H9 (cell line): ENCODE data around the gene ST14. TPM values are rescaled to one million over a fixed set of nuclear protein-coding genes. Genes with fewer than 3 reads are reported as not detected.

Experiments
- DNase-seq: peaks from one replicate; pipeline ENCODE4 v3.0.0-alpha.2; 2017
- H2AFZ ChIP-seq: one replicate; pipeline ENCODE4 v1.6.1; 2013; ENCODE audit warnings: mild to moderate bottlenecking, low read length, control low read depth, moderate library complexity
- H2AK5ac ChIP-seq: 2 replicates; pipeline ENCODE4 v1.6.1; 2013; ENCODE audit warnings: low read length, control low read depth, mixed read lengths; ENCODE audit not compliant: insufficient read length
- H2BK120ac ChIP-seq: one replicate; pipeline ENCODE4 v1.6.1; 2013; ENCODE audit warnings: low read depth, mild to moderate bottlenecking, low read length, control low read depth, inconsistent platforms; ENCODE audit not compliant: poor library complexity, severe bottlenecking
- H2BK12ac ChIP-seq: 2 replicates; pipeline ENCODE4 v1.6.1; 2013; ENCODE audit warnings: low read length, control low read depth, mixed read lengths, low read depth; ENCODE audit not compliant: insufficient read length
- H2BK15ac ChIP-seq: 2 replicates; pipeline ENCODE4 v1.6.1; 2013; ENCODE audit warnings: low read depth, low read length, control low read depth
- H2BK20ac ChIP-seq: one replicate; pipeline ENCODE4 v1.6.1; 2013; ENCODE audit warnings: low read depth, mild to moderate bottlenecking, low read length, control low read depth, inconsistent platforms; ENCODE audit not compliant: poor library complexity, severe bottlenecking
- H2BK5ac ChIP-seq: 2 replicates; pipeline ENCODE4 v1.6.1; 2013; ENCODE audit warnings: low read length, control low read depth, mixed read lengths; ENCODE audit not compliant: insufficient read length
- H3K14ac ChIP-seq: 2 replicates; pipeline ENCODE4 v1.6.1; 2013; ENCODE audit warnings: low read length, control low read depth; ENCODE audit not compliant: insufficient read depth
- H3K18ac ChIP-seq: 2 replicates; pipeline ENCODE4 v1.6.1; 2013; ENCODE audit warnings: low read depth, mild to moderate bottlenecking, mixed read lengths, low read length, control low read depth; ENCODE audit not compliant: insufficient read length
- H3K23ac ChIP-seq: 2 replicates; pipeline ENCODE4 v1.6.1; 2013; ENCODE audit warnings: low read length, control low read depth, mixed read lengths, low read depth; ENCODE audit not compliant: insufficient read length
- H3K23me2 ChIP-seq: 2 replicates; pipeline ENCODE4 v1.6.1; 2013; ENCODE audit warnings: low read depth, mild to moderate bottlenecking, mixed read lengths, low read length, control low read depth; ENCODE audit not compliant: insufficient read length, poor library complexity, severe bottlenecking
- H3K27ac ChIP-seq: 2 replicates; pipeline ENCODE4 v1.5.1; 2013; ENCODE audit warnings: low read length, control low read depth, mixed read lengths, low read depth; ENCODE audit not compliant: insufficient read length
- H3K27me3 ChIP-seq: 2 replicates; pipeline ENCODE4 v1.6.1; 2013; ENCODE audit warnings: low read length, control low read depth, inconsistent platforms; ENCODE audit not compliant: insufficient read depth
- H3K4ac ChIP-seq: 2 replicates; pipeline ENCODE4 v1.6.1; 2013; ENCODE audit warnings: low read depth, mild to moderate bottlenecking, control low read depth, inconsistent platforms, low read length, moderate library complexity
- H3K4me1 ChIP-seq: 2 replicates; pipeline ENCODE4 v1.6.1; 2013; ENCODE audit warnings: low read length, control low read depth, inconsistent platforms; ENCODE audit not compliant: insufficient read depth
- H3K4me2 ChIP-seq: 2 replicates; pipeline ENCODE4 v1.6.1; 2013; ENCODE audit warnings: low read length, control low read depth, mixed read lengths; ENCODE audit not compliant: insufficient read length, insufficient read depth
- H3K56ac ChIP-seq: 2 replicates; pipeline ENCODE4 v1.6.1; 2013; ENCODE audit warnings: low read depth, mild to moderate bottlenecking, mixed read lengths, low read length, control low read depth; ENCODE audit not compliant: insufficient read length
- H3K79me1 ChIP-seq: 2 replicates; pipeline ENCODE4 v1.6.1; 2013; ENCODE audit warnings: low read depth, mild to moderate bottlenecking, moderate library complexity, low read length, control low read depth, inconsistent platforms; ENCODE audit not compliant: insufficient read depth, poor library complexity, severe bottlenecking
- H3K79me2 ChIP-seq: 2 replicates; pipeline ENCODE4 v1.6.1; 2013; ENCODE audit warnings: low read length, control low read depth, inconsistent platforms; ENCODE audit not compliant: insufficient read depth
- H3K9ac ChIP-seq: 2 replicates; pipeline ENCODE4 v1.6.1; 2013; ENCODE audit warnings: low read length, control low read depth, mixed read lengths; ENCODE audit not compliant: insufficient read length; ENCODE audit errors: extremely low read depth
- H3K9me3 ChIP-seq: one replicate; pipeline ENCODE4 v1.6.1; 2013; ENCODE audit warnings: low read depth, low read length, inconsistent platforms; ENCODE audit not compliant: control insufficient read depth
- H3T11ph ChIP-seq: one replicate; pipeline ENCODE4 v1.6.1; 2013; ENCODE audit warnings: mild to moderate bottlenecking, low read length, control low read depth, inconsistent platforms
- H4K20me1 ChIP-seq: one replicate; pipeline ENCODE4 v1.6.1; 2013; ENCODE audit not compliant: control insufficient read depth, insufficient read length, insufficient read depth
- H4K5ac ChIP-seq: 2 replicates; pipeline ENCODE4 v1.6.1; 2013; ENCODE audit warnings: low read depth, mild to moderate bottlenecking, mixed read lengths, low read length, control low read depth; ENCODE audit not compliant: insufficient read length
- H4K8ac ChIP-seq: replicated peaks from 2 replicates; pipeline ENCODE4 v1.6.1; 2013; ENCODE audit warnings: low read length, control low read depth, mixed read lengths, low read depth; ENCODE audit not compliant: insufficient read length
- H4K91ac ChIP-seq: 2 replicates; pipeline ENCODE4 v1.6.1; 2013; ENCODE audit warnings: low read depth, mild to moderate bottlenecking, moderate library complexity, mixed read lengths, low read length, control low read depth; ENCODE audit not compliant: insufficient read length
- H3K27ac Mint-ChIP-seq, 3 experiments: 2 replicates in 2 of 3; 3 replicates in 1 of 3; pipeline ENCODE4 v1.8.0; 2020 to 2021; ENCODE audit warnings: mixed read lengths in 3 of 3, mild to moderate bottlenecking in 1 of 3, moderate library complexity in 1 of 3
- H3K27me3 Mint-ChIP-seq: 2 replicates; pipeline ENCODE4 v1.8.0; 2021; ENCODE audit warnings: low read depth, mild to moderate bottlenecking, moderate library complexity, mixed read lengths
- H3K36me3 Mint-ChIP-seq, 3 experiments: 2 replicates in 2 of 3; 3 replicates in 1 of 3; pipeline ENCODE4 v1.8.0; 2020 to 2021; ENCODE audit warnings: low read depth in 3 of 3, mixed read lengths in 3 of 3; ENCODE audit not compliant: insufficient read depth in 1 of 3
- H3K4me1 Mint-ChIP-seq, 2 experiments: 2 replicates each; pipeline ENCODE4 v1.8.0; 2020; ENCODE audit warnings: mixed read lengths in 2 of 2
- H3K4me3 Mint-ChIP-seq, 2 experiments: 2 replicates in 1 of 2; 3 replicates in 1 of 2; pipeline ENCODE4 v1.8.0; 2020 to 2021; ENCODE audit warnings: mild to moderate bottlenecking in 2 of 2, mixed read lengths in 2 of 2, moderate library complexity in 1 of 2
- H3K9me3 Mint-ChIP-seq, 2 experiments: 2 replicates in 1 of 2; 3 replicates in 1 of 2; pipeline ENCODE4 v1.8.0; 2020; ENCODE audit warnings: mild to moderate bottlenecking in 2 of 2, mixed read lengths in 2 of 2, moderate library complexity in 1 of 2
- CTCF ChIP-seq: fragments of 200-600 bp; sonication (generic); conservative IDR thresholded peaks from 3 replicates; pipeline ENCODE4 v1.8.0; 2021; ENCODE audit warnings: antibody characterized with exemption, mild to moderate bottlenecking
- WGBS: extraction: QIAGEN DNeasy Blood & Tissue Kit; methylation state at CpG from one replicate; pipeline ENCODE4 v1.1.7; 2013; ENCODE audit warnings: missing lambda C conversion rate, low lambda C conversion rate, mixed read lengths; ENCODE audit not compliant: insufficient read length; ENCODE audit errors: extremely low coverage; 5-methylcytosine and 5-hydroxymethylcytosine counted together
- total RNA-seq: library from RNA; stranded (reverse); gene quantifications from 2 replicates; pipeline ENCODE4 v1.2.1, GENCODE V29; 2021

The ST14 gene
- total RNA-seq, 1 experiment from 2014 or later: 22.4 TPM

GRCh38 chr11:130133716-130134115 is 25.9 kb upstream of the ST14 start:
- no peak overlapping the region for H2BK12ac ChIP-seq
- no peak for TF ChIP-seq CTCF
- Mint-ChIP-seq H3K4me1 (no peaks in the 10 kb centered on the region), H3K4me3 (no peak overlapping the region), H3K9me3 (peaks cover 15 to 20% of the 10 kb centered on the region in 2 experiments), H3K36me3 (peaks cover 89 to 96% (median 95%) of the 10 kb centered on the region in 3 experiments), H3K27ac (no peak overlapping the region; a peak in 1 of 7 replicates), H3K27me3 (no peaks in the 10 kb centered on the region)
- no peak overlapping the region for H2AFZ ChIP-seq
- no peak overlapping the region for H3K14ac ChIP-seq
- no peak overlapping the region for H3K56ac ChIP-seq
- H3K23ac ChIP-seq: no peak overlapping the region
- no peaks in the 10 kb centered on the region for H3K27me3 ChIP-seq
- H4K91ac ChIP-seq: no peak overlapping the region
- no peak overlapping the region for H2BK15ac ChIP-seq
- no peak overlapping the region for H3K9ac ChIP-seq
- no peak overlapping the region for H2AK5ac ChIP-seq
- no peak overlapping the region for H2BK20ac ChIP-seq
- H3K4me1 ChIP-seq: no peaks in the 10 kb centered on the region
- H4K20me1 ChIP-seq: no peaks in the 10 kb centered on the region
- no peak overlapping the region for H3K18ac ChIP-seq
- no peaks in the 10 kb centered on the region for H3K23me2 ChIP-seq
- no peak overlapping the region for H4K5ac ChIP-seq
- H4K8ac ChIP-seq: no peak overlapping the region
- DNase-seq: no peak
- no peak overlapping the region for H2BK5ac ChIP-seq
- WGBS: no CpG with 5 or more reads among the region's 8 CpGs
- peaks cover 6% of the 10 kb centered on the region for H3K9me3 ChIP-seq
- H3K4me2 ChIP-seq: no peak overlapping the region
- no peak overlapping the region for H3K27ac ChIP-seq
- no peaks in the 10 kb centered on the region for H3K79me2 ChIP-seq
- H2BK120ac ChIP-seq: no peak overlapping the region
- H3K4ac ChIP-seq: no peak overlapping the region
- no peak overlapping the region for H3T11ph ChIP-seq
- no peaks in the 10 kb centered on the region for H3K79me1 ChIP-seq
